Activated CD4-positive, alpha-beta T cell treated with anti-CD3 and anti-CD28 coated beads, Interleukin-10, Interleukin-2, amounts not matched to agents 100 ng/mL and 50 ng/mL, durations not matched to agents 16 hours and 8 hours (primary cell): Measurements from ENCODE around the gene IZUMO1.
"Not testable (repeated sequence)": the region's sequence is repeated elsewhere in the genome, so short reads cannot be mapped to it uniquely, and the experiment has no call there.

Experiments
- DNase-seq: peaks from one replicate; pipeline ENCODE4 v3.0.0-alpha.2; 2020

Gene IZUMO1

GRCh38 chr19:48746738-48747575 lies at the start of gene IZUMO1:
IZUMO1 (minus strand) TSS chr19:48746909; CDS start chr19:48745859, 1,050 bp downstream.
- DNase-seq = peak; percentile 80

GRCh38 chr19:48795685-48796070 lies 49.0 kb upstream of the IZUMO1 start:
- no peak for DNase-seq

DNA sequence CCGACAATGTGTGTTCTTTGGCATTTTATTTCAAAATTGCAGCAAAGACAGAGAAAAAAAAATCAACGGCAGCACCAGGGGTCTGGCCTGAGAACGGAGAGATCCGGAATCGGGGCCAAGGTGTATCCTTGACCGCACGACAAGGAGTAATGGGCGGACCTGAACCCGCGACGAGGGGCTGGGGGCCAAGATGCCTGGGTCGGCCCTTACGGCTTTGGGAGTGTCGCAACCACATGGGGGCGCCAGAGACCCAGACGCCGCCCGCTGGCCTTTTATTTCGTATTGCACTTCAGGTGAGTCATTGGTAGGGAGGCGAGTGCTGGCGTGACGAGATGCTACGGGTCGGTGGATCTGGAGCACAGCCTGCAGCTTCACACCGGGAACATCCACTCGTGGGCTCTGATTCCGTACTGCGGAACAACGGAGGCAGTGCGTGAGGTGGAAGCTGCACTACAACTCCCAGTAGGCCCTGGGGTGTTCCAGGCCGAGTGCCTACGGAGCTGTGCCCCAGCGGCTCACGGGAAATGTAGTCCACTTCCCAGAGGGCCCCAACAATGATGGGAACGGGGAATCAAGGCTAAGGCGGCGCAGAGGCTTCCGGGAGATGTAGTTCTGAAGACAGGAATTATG lies 48.5 kb upstream of the IZUMO1 start:
- DNase-seq = peak; percentile 91

DNA sequence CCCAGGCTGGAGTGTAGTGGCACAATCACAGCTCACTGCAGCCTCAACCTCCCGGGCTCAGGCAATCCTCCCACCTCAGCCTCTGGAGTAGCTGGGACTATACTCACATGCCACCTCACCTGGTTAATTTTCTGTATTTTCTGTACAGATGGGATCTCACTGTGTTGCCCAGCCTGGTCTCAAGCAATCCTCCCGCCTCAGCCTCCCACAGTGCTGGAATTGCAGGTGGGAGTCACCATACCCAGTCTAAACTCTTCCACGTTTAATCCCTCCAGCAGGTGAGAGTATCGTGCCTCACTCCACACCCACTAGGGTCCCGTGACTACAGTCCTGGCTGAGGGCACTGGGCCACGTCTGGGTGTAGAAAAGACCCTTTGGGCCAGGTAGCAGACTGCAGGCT lies 47.6 kb upstream of the IZUMO1 start:
- no peak for DNase-seq

- no peak for DNase-seq
These were observed 46.6 kb upstream of the IZUMO1 start for GRCh38 chr19:48793271-48793670.

DNA sequence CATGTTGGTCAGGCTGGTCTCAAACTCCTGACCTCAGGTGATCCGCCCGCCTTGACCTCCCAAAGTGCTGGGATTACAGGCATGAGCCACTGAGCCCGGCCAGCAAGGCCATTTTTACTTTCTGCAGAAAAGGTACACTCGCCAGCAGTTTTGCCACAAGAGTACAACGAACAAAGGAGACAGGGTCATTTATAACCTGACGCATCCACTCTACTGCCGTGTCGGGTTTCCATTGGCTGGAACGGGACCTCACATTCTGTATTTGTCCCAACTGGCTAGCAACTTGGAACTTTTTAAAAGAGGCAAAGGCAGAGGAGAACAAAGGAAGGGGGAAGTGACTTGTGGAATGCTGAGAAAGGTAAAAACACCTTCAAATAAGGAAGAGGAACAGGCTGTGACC lies 40.6 kb upstream of the IZUMO1 start:
- DNase-seq = not testable (repeated sequence)

DNA sequence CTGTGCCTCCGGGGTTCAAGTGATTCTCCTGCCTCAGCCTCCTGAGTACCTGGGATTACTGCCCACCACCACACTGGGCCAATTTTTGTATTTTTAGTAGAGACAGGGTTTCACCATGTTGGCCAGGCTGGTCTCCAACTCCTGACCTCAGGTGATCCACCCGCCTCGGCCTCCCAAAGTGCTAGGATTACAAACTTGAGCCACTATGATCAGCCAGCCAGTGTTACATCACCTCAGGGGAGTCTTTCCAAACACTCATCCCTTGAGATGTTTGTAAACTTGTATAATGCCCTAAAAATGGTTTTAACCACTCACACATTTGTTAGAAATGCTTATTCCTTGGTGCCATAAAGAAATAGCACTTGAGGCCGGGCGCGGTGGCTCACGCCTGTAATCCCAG lies 39.7 kb upstream of the IZUMO1 start:
- not testable (repeated sequence) for DNase-seq

GRCh38 chr19:48784527-48784926 lies 37.8 kb upstream of the IZUMO1 start:
- no peak for DNase-seq

DNA sequence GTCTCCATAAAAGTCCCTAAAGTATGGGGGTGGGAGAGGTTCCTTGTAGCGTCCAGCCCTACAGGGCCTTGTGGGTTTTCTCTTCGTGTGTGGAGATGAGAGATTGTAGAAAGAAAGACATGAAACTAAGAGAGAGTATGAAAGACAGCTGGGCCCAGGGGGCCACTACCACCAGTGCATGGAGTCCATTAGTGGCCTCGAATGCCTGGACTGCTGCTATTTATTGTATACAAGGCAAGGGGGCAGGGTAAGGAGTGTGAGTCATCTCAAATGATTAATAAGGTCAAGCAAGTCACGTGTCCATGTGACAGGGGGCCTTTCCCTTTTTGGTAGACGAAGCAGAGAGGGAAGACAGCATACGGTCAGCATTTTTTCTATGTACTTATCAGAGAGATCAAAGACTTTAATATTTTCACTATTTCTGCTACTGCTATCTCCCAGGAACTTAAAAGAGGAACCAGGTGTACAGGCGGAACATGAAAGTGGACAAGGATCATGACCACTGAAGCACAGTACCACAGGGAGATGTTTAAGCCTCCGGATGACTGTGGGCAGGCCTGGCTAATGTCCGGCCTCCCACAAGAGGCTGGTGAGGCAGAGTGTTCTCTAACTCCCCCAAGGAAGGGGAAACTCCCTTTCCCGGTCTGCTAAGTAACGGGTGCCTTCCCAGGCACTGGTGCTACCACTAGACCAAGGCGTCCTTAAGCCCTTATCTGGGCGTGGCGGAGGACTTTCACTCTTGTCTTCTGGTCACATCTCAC lies 34.1 kb upstream of the IZUMO1 start:
- DNase-seq = no peak

- no peak for DNase-seq
These were observed 32.9 kb upstream of the IZUMO1 start for GRCh38 chr19:48779636-48780035.

- DNase-seq = no peak
These were observed 31.0 kb upstream of the IZUMO1 start for GRCh38 chr19:48777720-48778119.

GRCh38 chr19:48777139-48777538 lies 30.4 kb upstream of the IZUMO1 start:
- DNase-seq = no peak

DNA sequence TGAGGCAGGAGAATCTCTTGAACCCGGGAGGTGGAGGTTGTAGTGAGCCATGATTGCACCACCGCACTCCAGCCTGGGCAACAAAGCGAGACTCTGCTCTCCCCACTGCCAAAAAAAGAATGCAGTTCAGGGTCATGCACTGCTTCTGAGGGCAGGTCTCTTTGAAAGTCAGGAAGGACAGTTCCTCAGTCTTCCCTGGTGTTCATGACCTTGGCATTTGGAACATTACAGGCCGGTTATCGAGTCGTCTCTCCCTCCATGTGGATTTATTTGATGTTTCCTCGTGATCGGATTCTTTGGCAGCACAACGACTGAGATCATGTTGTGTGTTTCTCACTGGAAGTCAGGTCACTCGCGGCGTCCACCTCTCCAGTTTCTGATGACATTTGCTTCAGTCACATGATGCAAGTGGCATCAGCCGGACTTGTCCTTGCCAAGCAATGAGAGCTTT lies 25.8 kb upstream of the IZUMO1 start:
- no peak for DNase-seq

- no peak for DNase-seq
These were observed 24.2 kb upstream of the IZUMO1 start for GRCh38 chr19:48770734-48771472.

DNA sequence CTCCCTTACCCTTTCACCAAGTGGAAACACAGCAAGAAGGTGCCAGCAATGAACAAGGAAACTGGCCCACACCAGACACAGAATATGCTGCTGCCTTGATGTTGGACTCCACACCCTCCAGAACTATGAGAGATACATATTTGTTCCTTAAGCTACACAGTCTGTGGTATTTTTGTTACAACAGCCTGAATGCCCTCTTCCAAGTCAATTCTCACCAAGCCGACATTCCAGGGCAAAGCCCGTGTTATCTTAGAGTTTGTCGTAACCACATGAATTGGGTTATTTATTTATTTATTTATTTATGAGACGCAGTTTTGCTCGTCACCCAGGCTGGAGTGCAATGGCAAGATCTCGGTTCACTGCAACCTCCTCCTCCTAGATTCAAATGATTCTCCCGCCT lies 23.6 kb upstream of the IZUMO1 start:
- DNase-seq = no peak

GRCh38 chr19:48768994-48769713 lies 22.4 kb upstream of the IZUMO1 start:
- no peak for DNase-seq

DNA sequence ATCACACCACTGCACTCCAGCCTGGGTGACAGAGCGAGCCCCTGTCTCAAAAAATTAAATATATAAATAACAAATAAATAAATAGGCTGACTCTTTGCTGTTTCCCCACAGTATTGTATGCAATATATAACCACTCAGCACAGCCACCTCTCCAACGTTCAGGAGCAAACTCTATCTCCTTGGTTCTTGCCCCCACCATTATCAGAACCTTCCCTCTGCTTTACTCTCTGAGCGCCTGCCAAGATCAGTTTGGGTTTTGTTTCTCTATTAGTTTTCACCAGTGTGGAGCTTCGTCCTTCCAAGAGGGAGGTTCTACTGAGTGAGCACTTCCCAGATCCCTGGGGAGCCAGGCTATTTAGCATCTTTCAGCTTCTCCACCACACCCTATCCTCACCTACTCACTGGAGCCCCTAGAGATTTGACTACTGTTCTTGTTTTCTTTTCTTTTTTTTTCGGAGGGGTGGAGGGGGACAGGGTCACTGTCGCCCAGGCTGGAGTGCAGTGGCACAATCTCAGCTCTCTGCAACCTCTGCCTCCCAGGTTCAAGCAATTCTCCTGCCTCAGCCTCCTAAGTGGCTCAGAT lies 21.6 kb upstream of the IZUMO1 start:
- DNase-seq = not testable (repeated sequence)

GRCh38 chr19:48765816-48766215 lies 19.1 kb upstream of the IZUMO1 start:
- DNase-seq = not testable (repeated sequence)

GRCh38 chr19:48760504-48761205 lies 13.9 kb upstream of the IZUMO1 start:
- DNase-seq = peak; percentile 18

- DNase-seq = no peak
These were observed 11.0 kb upstream of the IZUMO1 start for GRCh38 chr19:48757741-48758144.

DNA sequence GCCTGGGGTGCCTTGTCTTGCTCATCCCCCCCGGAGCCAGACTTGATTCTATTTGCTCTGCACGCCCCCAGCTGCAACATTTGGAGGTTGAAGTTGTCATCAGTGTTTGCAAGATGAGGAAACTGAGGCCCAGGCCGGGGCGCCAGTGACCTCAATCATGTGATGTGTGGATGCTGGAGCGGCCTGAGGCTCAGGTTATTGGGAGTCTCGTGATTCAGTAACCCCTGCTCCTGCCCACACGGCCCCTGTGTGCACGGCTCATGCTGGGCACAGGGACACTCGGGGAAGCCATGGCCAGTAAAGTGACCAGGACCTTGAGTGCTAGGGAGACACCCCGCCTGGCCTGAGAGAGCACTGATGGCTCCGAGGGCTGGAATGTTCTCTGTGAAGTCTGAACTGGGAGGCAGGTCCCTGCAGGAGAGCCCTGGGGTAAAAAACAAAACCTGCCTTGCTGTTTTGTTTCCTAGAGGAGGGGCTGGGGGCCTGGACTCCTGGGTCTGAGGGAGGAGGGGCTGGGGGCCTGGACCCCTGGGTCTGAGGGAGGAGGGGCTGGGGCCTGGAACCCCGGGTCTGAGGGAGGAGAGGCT lies 10.5 kb upstream of the IZUMO1 start:
- no peak for DNase-seq
